Mesenchymal stem cell (in vitro differentiated cells and primary cell): ENCODE data around the gene C22orf15.
"Not testable (repeated sequence)": the region's sequence is repeated elsewhere in the genome, so short reads cannot be mapped to it uniquely, and the experiment has no call there.

Source experiments
- DNase-seq: peaks from one replicate; pipeline ENCODE4 v3.0.0-alpha.2; 2013
- H2AFZ ChIP-seq: one replicate; pipeline ENCODE4 v1.6.1; 2013; ENCODE audit warnings: low read depth, mild to moderate bottlenecking, control low read depth, inconsistent platforms, low read length, moderate library complexity
- H2AK5ac ChIP-seq: 2 replicates; pipeline ENCODE4 v1.6.1; 2013; ENCODE audit warnings: low read length, moderate library complexity, mild to moderate bottlenecking, inconsistent platforms; ENCODE audit not compliant: severe bottlenecking
- H2BK120ac ChIP-seq: one replicate; pipeline ENCODE4 v1.6.1; 2013; ENCODE audit warnings: low read depth, mild to moderate bottlenecking, inconsistent platforms, low read length, moderate library complexity
- H2BK12ac ChIP-seq, 2 experiments: one replicate each; pipeline ENCODE4 v1.6.1; 2013; ENCODE audit warnings: inconsistent platforms in 2 of 2, low read length in 2 of 2, mild to moderate bottlenecking in 2 of 2, moderate library complexity in 2 of 2, control low read depth in 1 of 2
- H2BK15ac ChIP-seq: one replicate; pipeline ENCODE4 v1.6.1; 2013; ENCODE audit warnings: mild to moderate bottlenecking, low read depth, inconsistent platforms; ENCODE audit not compliant: poor library complexity, severe bottlenecking
- H2BK5ac ChIP-seq: 2 replicates; pipeline ENCODE4 v1.6.1; 2013; ENCODE audit warnings: low read depth, mild to moderate bottlenecking, low read length, control low read depth, inconsistent platforms; ENCODE audit not compliant: poor library complexity, severe bottlenecking
- H3K14ac ChIP-seq, 2 experiments: one replicate each; pipeline ENCODE4 v1.6.1; 2013; ENCODE audit warnings: inconsistent platforms in 2 of 2, low read length in 2 of 2, control low read depth in 1 of 2, mild to moderate bottlenecking in 1 of 2, moderate library complexity in 1 of 2
- H3K18ac ChIP-seq, 2 experiments: one replicate each; pipeline ENCODE4 v1.6.1; 2013; ENCODE audit warnings: inconsistent platforms in 2 of 2, low read length in 2 of 2, control low read depth in 1 of 2, low read depth in 1 of 2, mild to moderate bottlenecking in 1 of 2
- H3K23ac ChIP-seq, 2 experiments: one replicate each; pipeline ENCODE4 v1.6.1; 2013; ENCODE audit warnings: inconsistent platforms in 2 of 2, low read length in 2 of 2, mild to moderate bottlenecking in 2 of 2, moderate library complexity in 2 of 2, control low read depth in 1 of 2
- H3K27ac ChIP-seq: 2 replicates; pipeline ENCODE4 v1.5.1; 2013; ENCODE audit warnings: mild to moderate bottlenecking, moderate library complexity, low read length, control low read depth, inconsistent platforms; ENCODE audit not compliant: poor library complexity, severe bottlenecking
- H3K27me3 ChIP-seq, 2 experiments: 2 replicates each; pipeline versions ENCODE4 v1.6.1 to v1.7.0; 2013; ENCODE audit warnings: low read length in 2 of 2, mild to moderate bottlenecking in 2 of 2, moderate library complexity in 2 of 2, control low read depth in 1 of 2, inconsistent platforms in 1 of 2; ENCODE audit not compliant: control insufficient read depth in 1 of 2, insufficient read depth in 1 of 2
- H3K36me3 ChIP-seq, 2 experiments: 2 replicates each; pipeline versions ENCODE4 v1.6.1 to v1.7.0; 2013; ENCODE audit warnings: low read length in 2 of 2, control low read depth in 1 of 2, inconsistent platforms in 1 of 2, low read depth in 1 of 2, mild to moderate bottlenecking in 1 of 2; ENCODE audit not compliant: insufficient read depth in 2 of 2, control insufficient read depth in 1 of 2
- H3K4ac ChIP-seq, 2 experiments: one replicate each; pipeline ENCODE4 v1.6.1; 2013; ENCODE audit warnings: inconsistent platforms in 2 of 2, low read length in 2 of 2, mild to moderate bottlenecking in 2 of 2, moderate library complexity in 2 of 2, control low read depth in 1 of 2, low read depth in 1 of 2
- H3K4me1 ChIP-seq: 2 replicates; pipeline ENCODE4 v1.6.1; 2013; ENCODE audit warnings: low read depth, low read length, control low read depth; ENCODE audit not compliant: control insufficient read depth, insufficient read depth
- H3K4me2 ChIP-seq: 2 replicates; pipeline ENCODE4 v1.6.1; 2013; ENCODE audit warnings: low read length, mild to moderate bottlenecking, inconsistent platforms; ENCODE audit not compliant: poor library complexity, severe bottlenecking
- H3K4me3 ChIP-seq, 2 experiments: 2 replicates each; pipeline versions ENCODE4 v1.5.1 to v1.7.0; 2013; ENCODE audit warnings: low read length in 2 of 2, mild to moderate bottlenecking in 2 of 2, control low read depth in 1 of 2, low read depth in 1 of 2; ENCODE audit not compliant: insufficient read depth in 1 of 2
- H3K79me1 ChIP-seq: replicated peaks from 2 replicates; pipeline ENCODE4 v1.6.1; 2013; ENCODE audit warnings: mild to moderate bottlenecking, control low read depth, low read length, inconsistent platforms; ENCODE audit not compliant: poor library complexity, severe bottlenecking
- H3K9ac ChIP-seq: 2 replicates; pipeline ENCODE4 v1.7.0; 2013; ENCODE audit warnings: mild to moderate bottlenecking, low read length, moderate library complexity
- H3K9me3 ChIP-seq: 2 replicates; pipeline ENCODE4 v1.7.0; 2013; ENCODE audit warnings: mild to moderate bottlenecking, low read length; ENCODE audit not compliant: control insufficient read depth
- H4K8ac ChIP-seq: one replicate; pipeline ENCODE4 v1.6.1; 2013; ENCODE audit warnings: inconsistent platforms, mild to moderate bottlenecking, low read length, moderate library complexity
- H4K91ac ChIP-seq: one replicate; pipeline ENCODE4 v1.6.1; 2013; ENCODE audit warnings: mild to moderate bottlenecking, low read length, inconsistent platforms
- WGBS: methylation state at CpG from one replicate; pipeline ENCODE4 v1.1.7; 2013; ENCODE audit warnings: mixed read lengths; 5-methylcytosine and 5-hydroxymethylcytosine counted together

C22orf15 gene

DNA sequence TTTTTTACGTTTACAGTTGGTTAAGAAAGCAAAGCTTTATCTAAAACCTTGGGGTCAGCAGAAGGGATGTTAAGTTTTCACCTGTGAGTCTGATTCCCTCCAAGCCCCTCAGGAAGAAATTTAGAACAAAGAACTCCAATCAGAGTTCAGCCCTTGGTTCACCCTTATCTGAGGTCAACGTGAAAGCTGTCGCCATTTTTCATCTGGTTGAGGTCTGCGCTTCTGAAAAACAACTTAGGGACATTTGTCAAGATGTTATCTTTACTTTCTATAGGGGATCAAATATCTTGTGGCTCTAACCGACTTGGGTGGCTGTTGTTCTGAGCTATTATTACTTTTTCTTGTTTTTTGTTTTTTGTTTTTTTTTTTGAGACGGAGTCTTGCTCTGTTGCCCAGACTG is 41.9 kb upstream of the C22orf15 start:
- peaks cover 6% of the 10 kb centered on the region for H3K79me1 ChIP-seq
- H2BK15ac ChIP-seq: no peak overlapping the region
- H3K36me3 ChIP-seq: no peaks in the 10 kb centered on the region
- no peak overlapping the region for H4K8ac ChIP-seq
- H3K9ac ChIP-seq: no peak overlapping the region
- H3K4me2 ChIP-seq: no peak overlapping the region
- no peak overlapping the region for H2BK120ac ChIP-seq
- no peak overlapping the region for H3K23ac ChIP-seq
- H3K9me3 ChIP-seq: no peaks in the 10 kb centered on the region
- H2BK5ac ChIP-seq: no peak overlapping the region
- no peaks in the 10 kb centered on the region for H3K27me3 ChIP-seq
- peaks cover 8% of the 10 kb centered on the region for H3K4me1 ChIP-seq
- H4K91ac ChIP-seq: no peak overlapping the region
- H2BK12ac ChIP-seq: no peak overlapping the region
- H3K4me3 ChIP-seq: no peak overlapping the region
- WGBS: 80% methylated on average over 6 of the region's 6 CpGs
- H2AK5ac ChIP-seq: no peak overlapping the region
- no peak overlapping the region for H2AFZ ChIP-seq
- no peak overlapping the region for H3K18ac ChIP-seq
- H3K27ac ChIP-seq: no peak overlapping the region
- H3K14ac ChIP-seq: no peak overlapping the region
- no peak for DNase-seq
- H3K4ac ChIP-seq: no peak overlapping the region

DNA sequence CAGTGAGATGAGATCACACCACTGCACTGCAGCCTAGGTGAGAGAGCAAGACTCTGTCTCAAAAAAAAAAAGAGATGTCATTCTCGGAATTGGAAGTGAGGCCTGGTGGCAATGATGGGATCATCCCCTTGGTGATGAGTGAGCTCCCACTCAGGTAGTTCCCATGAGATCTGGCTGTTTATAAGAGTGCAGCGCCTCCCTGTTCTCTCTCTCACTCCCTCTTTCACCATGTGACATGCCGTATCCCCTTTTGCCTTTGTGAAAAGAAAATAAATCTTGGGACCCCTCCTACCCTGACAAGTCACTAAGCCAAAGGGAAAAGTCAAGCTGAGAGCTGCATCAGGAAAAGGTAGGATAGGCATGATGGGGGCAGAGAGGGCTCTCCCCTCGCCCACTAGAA is 40.6 kb upstream of the C22orf15 start:
- Histone ChIP-seq H2AFZ (no peak overlapping the region), H2BK120ac (no peak overlapping the region), H3K9ac (no peak overlapping the region), H2AK5ac (no peak overlapping the region), H3K4me3 (no peak overlapping the region), H3K14ac (no peak overlapping the region), H3K36me3 (no peaks in the 10 kb centered on the region), H3K27ac (no peak overlapping the region), H2BK12ac (no peak overlapping the region), H3K27me3 (peaks cover 0 to 3% of the 10 kb centered on the region in 2 experiments), H2BK15ac (no peak overlapping the region), H3K4me2 (no peak overlapping the region), H3K23ac (no peak overlapping the region), H4K91ac (no peak overlapping the region), H3K4ac (no peak overlapping the region), H2BK5ac (no peak overlapping the region), H3K9me3 (no peaks in the 10 kb centered on the region), H3K79me1 (no peaks in the 10 kb centered on the region), H3K4me1 (peaks cover 3% of the 10 kb centered on the region), H3K18ac (no peak overlapping the region), H4K8ac (no peak overlapping the region)
- 95% methylated on average over 3 of the region's 4 CpGs for WGBS
- DNase-seq: no peak

DNA sequence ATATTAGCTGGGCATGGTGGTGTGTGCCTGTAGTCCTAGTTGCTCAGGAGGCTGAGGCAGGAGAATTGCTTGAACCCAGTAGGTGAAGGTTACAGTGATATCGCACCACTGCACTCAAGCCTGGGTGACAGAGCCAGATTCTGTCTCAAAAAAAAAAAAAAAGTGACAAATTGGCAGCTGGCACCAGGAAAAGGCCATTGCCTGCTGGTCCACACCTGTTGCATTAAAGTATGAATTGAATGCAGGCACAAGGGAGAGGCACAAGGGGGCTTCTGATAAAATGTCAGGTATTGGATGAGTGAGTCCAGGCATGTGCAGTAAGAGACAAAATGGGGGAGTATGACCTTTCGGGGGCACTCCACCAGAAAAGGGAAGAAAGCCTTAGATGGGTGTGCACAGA is 40.1 kb upstream of the C22orf15 start:
- H2BK15ac ChIP-seq: no peak overlapping the region
- 99% methylated on average over 2 of the region's 2 CpGs for WGBS
- no peak overlapping the region for H3K4ac ChIP-seq
- no peak for DNase-seq
- no peak overlapping the region for H2BK12ac ChIP-seq
- no peaks in the 10 kb centered on the region for H3K4me1 ChIP-seq
- no peak overlapping the region for H2AFZ ChIP-seq
- H3K36me3 ChIP-seq: no peaks in the 10 kb centered on the region
- no peak overlapping the region for H3K4me3 ChIP-seq
- no peak overlapping the region for H2BK5ac ChIP-seq
- no peak overlapping the region for H2BK120ac ChIP-seq
- H3K9ac ChIP-seq: no peak overlapping the region
- no peak overlapping the region for H3K4me2 ChIP-seq
- H4K8ac ChIP-seq: no peak overlapping the region
- no peak overlapping the region for H3K23ac ChIP-seq
- no peaks in the 10 kb centered on the region for H3K9me3 ChIP-seq
- no peak overlapping the region for H3K27ac ChIP-seq
- H3K14ac ChIP-seq: no peak overlapping the region
- H3K18ac ChIP-seq: no peak overlapping the region
- H2AK5ac ChIP-seq: no peak overlapping the region
- H3K27me3 ChIP-seq: peaks cover 0 to 3% of the 10 kb centered on the region in 2 experiments
- H4K91ac ChIP-seq: no peak overlapping the region
- H3K79me1 ChIP-seq: no peaks in the 10 kb centered on the region

DNA sequence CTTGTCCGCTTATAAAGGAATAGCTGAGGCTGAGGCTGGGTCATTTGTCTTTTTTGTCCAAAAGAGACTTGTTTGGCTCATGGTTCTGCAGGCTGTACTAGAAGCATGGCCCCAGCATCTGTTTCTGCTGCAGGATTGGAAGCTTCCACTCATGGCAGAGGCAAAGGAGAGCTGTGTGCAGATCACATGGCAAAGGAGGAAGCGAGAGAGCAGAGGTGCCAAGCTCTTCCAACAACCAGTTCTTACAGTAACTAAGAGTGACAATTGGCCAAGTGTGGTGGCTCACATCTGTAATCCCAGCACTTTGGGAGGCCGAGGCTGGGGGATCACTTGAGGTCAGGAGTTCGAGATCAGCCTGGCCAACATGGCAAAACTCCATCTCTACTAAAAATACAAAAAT is 34.7 kb upstream of the C22orf15 start:
- not testable (repeated sequence) for H2BK15ac ChIP-seq, H3K18ac ChIP-seq, H4K91ac ChIP-seq, H2AFZ ChIP-seq, H3K14ac ChIP-seq, H3K4me3 ChIP-seq, H3K27me3 ChIP-seq, H3K36me3 ChIP-seq, H3K79me1 ChIP-seq, H3K9ac ChIP-seq, H3K27ac ChIP-seq, H2BK5ac ChIP-seq, H2BK12ac ChIP-seq, H3K9me3 ChIP-seq, H4K8ac ChIP-seq, H2AK5ac ChIP-seq, H3K4ac ChIP-seq, DNase-seq, H3K4me2 ChIP-seq, H3K23ac ChIP-seq, H2BK120ac ChIP-seq, H3K4me1 ChIP-seq
- WGBS: 75% methylated on average over 1 of the region's 4 CpGs
